Measurements from ENCODE around the gene LDB2.

The LDB2 gene

GRCh38 chr4:16802044-16802443 is 96.4 kb downstream of the LDB2 start:
- no peak for DNase-seq (ENCODE audit: low read depth)

GRCh38 chr4:16801356-16801755 is 97.1 kb downstream of the LDB2 start:
- no peak for DNase-seq (ENCODE audit: low read depth)

GRCh38 chr4:16794816-16795445 is 103.5 kb downstream of the LDB2 start:
- DNase-seq (ENCODE audit: low read depth), result no peak

- no peak for DNase-seq (ENCODE audit: low read depth)
These were observed 107.0 kb downstream of the LDB2 start for GRCh38 chr4:16791460-16791859.

- no peak for DNase-seq (ENCODE audit: low read depth)
These were observed 107.9 kb downstream of the LDB2 start for GRCh38 chr4:16790508-16790907.

GRCh38 chr4:16788868-16789267 is 109.6 kb downstream of the LDB2 start:
- no peak for DNase-seq (ENCODE audit: low read depth)

- peak; percentile 70 for DNase-seq (ENCODE audit: low read depth)
These were observed 112.5 kb downstream of the LDB2 start for GRCh38 chr4:16785793-16786527.

GRCh38 chr4:16783119-16783518 is 115.3 kb downstream of the LDB2 start:
- no peak for DNase-seq (ENCODE audit: low read depth)

- DNase-seq (ENCODE audit: low read depth), result no peak
These were observed 119.3 kb downstream of the LDB2 start for GRCh38 chr4:16779028-16779675.

GRCh38 chr4:16777726-16778125 is 120.7 kb downstream of the LDB2 start:
- DNase-seq (ENCODE audit: low read depth), result no peak

- DNase-seq (ENCODE audit: low read depth), result no peak
These were observed 122.9 kb downstream of the LDB2 start for GRCh38 chr4:16775411-16776154.

GRCh38 chr4:16772366-16772850 is 126.0 kb downstream of the LDB2 start:
- no peak for DNase-seq (ENCODE audit: low read depth)

- DNase-seq (ENCODE audit: low read depth), result no peak
These were observed 127.6 kb downstream of the LDB2 start for GRCh38 chr4:16770710-16771285.

GRCh38 chr4:16767861-16768260 is 130.6 kb downstream of the LDB2 start:
- DNase-seq (ENCODE audit: low read depth), result no peak

- DNase-seq (ENCODE audit: low read depth), result no peak
These were observed 131.2 kb downstream of the LDB2 start for GRCh38 chr4:16767251-16767650.

- DNase-seq (ENCODE audit: low read depth), result no peak
These were observed 132.9 kb downstream of the LDB2 start for GRCh38 chr4:16765546-16765945.

- DNase-seq (ENCODE audit: low read depth), result no peak
These were observed 133.8 kb downstream of the LDB2 start for GRCh38 chr4:16764622-16765021.

GRCh38 chr4:16760617-16761363 is 137.7 kb downstream of the LDB2 start:
- no peak for DNase-seq (ENCODE audit: low read depth)

GRCh38 chr4:16759931-16760582 is 138.4 kb downstream of the LDB2 start:
- no peak for DNase-seq (ENCODE audit: low read depth)

- DNase-seq (ENCODE audit: low read depth), result no peak
These were observed 139.6 kb downstream of the LDB2 start for GRCh38 chr4:16758816-16759215.

GRCh38 chr4:16758255-16758654 is 140.2 kb downstream of the LDB2 start:
- no peak for DNase-seq (ENCODE audit: low read depth)

Measured in non-pigmented ciliary epithelial cell (primary cell).